Skeletal muscle tissue (tissue), 4 donors: ENCODE data around the gene SERPING1. TPM values are rescaled to one million over a fixed set of nuclear protein-coding genes. Genes with fewer than 3 reads are reported as not detected.

Source experiments
- H3K27ac ChIP-seq: one replicate; pipeline ENCODE4 v1.7.0; 2013; ENCODE audit warnings: mild to moderate bottlenecking, low read depth, low read length, inconsistent platforms
- H3K27me3 ChIP-seq, 3 donors: one replicate each; pipeline ENCODE4 v1.7.0; 2013; ENCODE audit warnings: low read length in 3 of 3; ENCODE audit not compliant: control insufficient read depth in 3 of 3, insufficient read depth in 3 of 3
- H3K36me3 ChIP-seq, 3 donors: one replicate each; pipeline ENCODE4 v1.7.0; 2013; ENCODE audit warnings: low read length in 3 of 3; ENCODE audit not compliant: control insufficient read depth in 3 of 3, insufficient read depth in 3 of 3
- H3K4me1 ChIP-seq, 3 donors: one replicate each; pipeline ENCODE4 v1.7.0; 2013; ENCODE audit warnings: low read length in 3 of 3, mild to moderate bottlenecking in 3 of 3; ENCODE audit not compliant: control insufficient read depth in 3 of 3, insufficient read depth in 3 of 3
- H3K4me3 ChIP-seq, 3 donors: one replicate each; pipeline ENCODE4 v1.7.0; 2013; ENCODE audit warnings: low read length in 3 of 3
- H3K9ac ChIP-seq, 3 donors: one replicate each; pipeline ENCODE4 v1.7.0; 2013; ENCODE audit warnings: low read length in 3 of 3, mild to moderate bottlenecking in 3 of 3, moderate library complexity in 2 of 3, low read depth in 1 of 3
- H3K9me3 ChIP-seq, 3 donors: one replicate each; pipeline ENCODE4 v1.7.0; 2013; ENCODE audit warnings: low read length in 3 of 3; ENCODE audit not compliant: control insufficient read depth in 3 of 3
- total RNA-seq: library from RNA; depleted of rRNA; stranded (reverse); fragments of >200 nt; gene quantifications from one replicate; pipeline ENCODE4 v1.2.3, GENCODE V29; 2014
- donor health status: Osteomylitis.

Gene SERPING1
- total RNA-seq = 15.1 TPM

- H3K27me3 ChIP-seq = peaks cover 0 to 10% (median 4%) of the 10 kb centered on the region in 3 donors
- H3K4me1 ChIP-seq = peaks cover 0 to 9% (median 0%) of the 10 kb centered on the region in 3 donors
- H3K9ac ChIP-seq = peak within 1 kb of the TSS; percentile 41 to 61 (median 60)
- peak within 1 kb of the TSS; percentile 53 to 73 (median 66) for H3K4me3 ChIP-seq
- H3K27ac ChIP-seq = peak within 1 kb of the TSS; percentile 87
- peaks cover 0 to 4% (median 0%) of the 10 kb centered on the region in 3 donors for H3K36me3 ChIP-seq
- H3K9me3 ChIP-seq = no peaks in the 10 kb centered on the region
These were observed at the start of gene SERPING1 for GRCh38 chr11:57597461-57597915. SERPING1 (plus strand) TSS chr11:57597685; CDS start chr11:57598271, 586 bp downstream.

- Histone ChIP-seq H3K27ac (no peak overlapping the region), H3K9me3 (no peaks in the 10 kb centered on the region), H3K4me1 (peaks cover 6 to 30% (median 26%) of the 10 kb centered on the region in 3 donors), H3K36me3 (peaks cover 29 to 60% (median 44%) of the 10 kb centered on the region in 3 donors), H3K27me3 (no peaks in the 10 kb centered on the region), H3K4me3 (no peak overlapping the region), H3K9ac (peak overlapping the region in 1 of 3 donors; percentile 50)
These were observed 49.6 kb upstream of the SERPING1 start for GRCh38 chr11:57547854-57548377.

- Histone ChIP-seq H3K9ac (no peak overlapping the region), H3K27me3 (no peaks in the 10 kb centered on the region), H3K4me3 (no peak overlapping the region), H3K36me3 (peaks cover 45 to 59% (median 53%) of the 10 kb centered on the region in 3 donors), H3K4me1 (peaks cover 4 to 12% (median 10%) of the 10 kb centered on the region in 3 donors), H3K27ac (no peak overlapping the region), H3K9me3 (no peaks in the 10 kb centered on the region)
These were observed 47.5 kb upstream of the SERPING1 start for GRCh38 chr11:57549983-57550382.

GRCh38 chr11:57551941-57552340 is 45.5 kb upstream of the SERPING1 start:
- H3K36me3 ChIP-seq = peaks cover 47 to 59% (median 50%) of the 10 kb centered on the region in 3 donors
- no peaks in the 10 kb centered on the region for H3K27me3 ChIP-seq
- no peaks in the 10 kb centered on the region for H3K9me3 ChIP-seq

GRCh38 chr11:57552479-57552878 is 45.0 kb upstream of the SERPING1 start:
- Histone ChIP-seq H3K36me3 (peaks cover 42 to 62% (median 45%) of the 10 kb centered on the region in 3 donors), H3K4me1 (peaks cover under 1 to 6% (median 3%) of the 10 kb centered on the region in 3 donors), H3K9ac (no peak overlapping the region), H3K27me3 (no peaks in the 10 kb centered on the region), H3K27ac (no peak overlapping the region), H3K9me3 (no peaks in the 10 kb centered on the region), H3K4me3 (no peak overlapping the region)

More at GRCh38 chr11:57551941-57552340, 45.5 kb upstream of the SERPING1 start:
- Histone ChIP-seq H3K4me3 (no peak overlapping the region), H3K27ac (no peak overlapping the region), H3K9ac (no peak overlapping the region), H3K4me1 (peaks cover 4 to 11% (median 8%) of the 10 kb centered on the region in 3 donors)

- H3K27ac ChIP-seq = no peak overlapping the region
- H3K36me3 ChIP-seq = peaks cover 24 to 59% (median 46%) of the 10 kb centered on the region in 3 donors
These were observed 42.1 kb upstream of the SERPING1 start for GRCh38 chr11:57555393-57555792.

GRCh38 chr11:57556041-57556440 is 41.4 kb upstream of the SERPING1 start:
- Histone ChIP-seq H3K9ac (no peak overlapping the region), H3K4me3 (no peak overlapping the region), H3K36me3 (peaks cover 20 to 54% (median 46%) of the 10 kb centered on the region in 3 donors), H3K9me3 (no peaks in the 10 kb centered on the region), H3K27me3 (no peaks in the 10 kb centered on the region), H3K27ac (no peak overlapping the region), H3K4me1 (peaks cover 0 to 2% (median 0%) of the 10 kb centered on the region in 3 donors)

More at GRCh38 chr11:57555393-57555792, 42.1 kb upstream of the SERPING1 start:
- Histone ChIP-seq H3K9ac (no peak overlapping the region), H3K4me1 (peaks cover 0 to 2% (median 0%) of the 10 kb centered on the region in 3 donors), H3K27me3 (no peaks in the 10 kb centered on the region), H3K9me3 (no peaks in the 10 kb centered on the region), H3K4me3 (no peak overlapping the region)

GRCh38 chr11:57560146-57560545 is 37.3 kb upstream of the SERPING1 start:
- Histone ChIP-seq H3K27ac (no peak overlapping the region), H3K9ac (no peak overlapping the region), H3K27me3 (no peaks in the 10 kb centered on the region), H3K4me3 (no peak overlapping the region), H3K4me1 (no peaks in the 10 kb centered on the region), H3K9me3 (no peaks in the 10 kb centered on the region), H3K36me3 (peaks cover 3 to 20% (median 13%) of the 10 kb centered on the region in 3 donors)

- H3K27ac ChIP-seq = no peak overlapping the region
- no peak overlapping the region for H3K9ac ChIP-seq
- H3K4me3 ChIP-seq = no peak overlapping the region
- H3K4me1 ChIP-seq = peaks cover 7 to 18% (median 11%) of the 10 kb centered on the region in 3 donors
- no peaks in the 10 kb centered on the region for H3K9me3 ChIP-seq
- H3K36me3 ChIP-seq = peaks cover 0 to 13% (median 8%) of the 10 kb centered on the region in 3 donors
- H3K27me3 ChIP-seq = no peaks in the 10 kb centered on the region
These were observed 34.9 kb upstream of the SERPING1 start for GRCh38 chr11:57562596-57562995.
